Epithelial cell of esophagus (primary cell): ENCODE results near the gene ARHGAP12.

Source experiments
- DNase-seq: peaks from one replicate; pipeline ENCODE4 v3.0.0; 2010; ENCODE audit warnings: low read depth
- H3K4me3 ChIP-seq: 2 replicates; pipeline ENCODE4 v1.5.1; 2011; ENCODE audit warnings: mild to moderate bottlenecking, low read length, control low read depth
- CTCF ChIP-seq: IDR thresholded peaks from 2 replicates; pipeline ENCODE4 v1.5.1; 2011; ENCODE audit warnings: low read depth, mild to moderate bottlenecking, low read length, control low read depth, inconsistent platforms; ENCODE audit not compliant: insufficient read depth; ENCODE audit errors: missing control alignments

Gene ARHGAP12

DNA sequence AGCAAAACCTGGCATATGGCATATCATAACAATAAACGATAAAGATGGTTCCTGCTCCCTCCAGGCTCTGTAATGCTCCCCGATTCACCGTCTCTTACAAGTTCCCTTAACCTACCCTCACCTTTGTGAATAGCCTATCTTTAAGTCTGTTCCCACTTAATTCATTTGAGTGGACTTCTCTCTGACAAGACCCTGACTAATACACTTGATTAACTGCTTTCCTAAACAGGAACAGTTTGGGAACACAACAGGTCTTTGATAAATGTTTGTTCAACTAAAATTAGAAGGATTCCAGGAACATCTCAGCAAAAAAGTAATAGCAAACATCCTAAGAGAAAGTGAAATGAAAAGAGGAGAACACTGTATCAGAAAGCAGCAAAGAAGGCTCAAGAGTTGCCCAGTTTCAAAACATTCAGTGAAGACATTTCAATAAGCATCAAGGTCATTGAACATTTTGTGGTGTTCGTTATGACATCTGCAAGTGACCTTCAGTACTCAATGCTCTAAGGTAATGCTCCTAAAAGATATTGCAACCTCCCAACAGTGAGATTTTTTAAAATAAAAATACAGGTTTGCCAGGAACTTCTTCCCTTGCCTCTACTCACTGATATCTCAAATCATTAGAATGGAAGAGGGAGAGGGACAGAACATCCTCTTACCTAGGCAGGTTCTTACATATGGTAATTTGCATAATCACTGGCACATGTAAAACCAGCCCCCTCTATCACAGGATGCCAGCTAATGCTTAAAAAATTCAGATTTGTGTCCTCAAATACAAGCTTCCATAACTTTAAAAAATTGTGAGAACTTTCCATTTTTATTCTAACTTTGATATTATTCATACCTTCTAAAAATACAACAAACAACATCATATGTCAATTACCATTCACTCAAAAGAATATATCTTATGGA is 11.4 kb upstream of the ARHGAP12 start:
- H3K4me3 ChIP-seq, result no peak overlapping the region
- peak; percentile 23 for DNase-seq
- no peak for TF ChIP-seq CTCF

DNA sequence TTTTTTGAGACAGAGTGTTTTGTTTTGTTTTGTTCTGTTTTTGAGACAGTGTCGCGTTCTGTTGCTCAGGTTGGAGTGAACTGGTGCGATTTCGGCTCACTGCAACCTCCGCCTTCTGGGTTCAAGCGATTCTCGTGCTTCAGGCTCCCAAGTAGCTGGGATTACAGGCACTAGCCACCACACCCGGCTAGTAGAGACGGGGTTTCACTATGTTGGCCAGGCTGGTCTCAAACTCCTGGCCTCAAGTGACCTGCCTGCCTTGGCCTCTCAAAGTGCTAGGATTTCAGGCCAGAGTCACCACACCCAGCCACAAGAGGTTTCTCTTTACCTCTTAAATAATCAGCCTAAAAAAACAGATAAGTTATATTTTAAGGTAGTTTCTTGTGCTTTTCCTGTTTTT is 8.7 kb upstream of the ARHGAP12 start:
- no peak for DNase-seq
- no peak overlapping the region for H3K4me3 ChIP-seq
- TF ChIP-seq CTCF, result no peak

DNA sequence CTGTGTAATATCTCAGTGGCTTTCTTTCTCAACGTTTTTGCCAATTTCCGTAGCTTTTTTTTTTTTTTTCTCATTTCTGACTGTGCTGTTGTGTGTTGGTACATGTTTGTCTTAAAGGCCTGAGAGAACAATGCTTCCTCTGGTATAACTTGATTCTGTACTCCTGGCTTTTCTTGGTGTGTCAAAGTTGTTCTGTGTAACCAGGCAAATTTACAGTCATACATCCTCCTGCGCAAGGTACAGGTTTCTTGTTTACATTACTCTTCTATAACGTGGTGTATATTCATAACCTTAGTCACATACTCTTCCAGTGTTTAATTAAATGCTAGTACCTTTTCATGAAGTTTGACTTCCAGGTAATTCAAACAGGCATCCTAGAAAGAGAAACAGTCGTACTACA is 8.3 kb upstream of the ARHGAP12 start:
- peak; percentile 87 for DNase-seq
- no peak overlapping the region for H3K4me3 ChIP-seq
- TF ChIP-seq CTCF, result no peak

GRCh38 chr10:31936086-31936485 is 7.5 kb upstream of the ARHGAP12 start:
- no peak for DNase-seq
- TF ChIP-seq CTCF, result no peak
- no peak overlapping the region for H3K4me3 ChIP-seq

DNA sequence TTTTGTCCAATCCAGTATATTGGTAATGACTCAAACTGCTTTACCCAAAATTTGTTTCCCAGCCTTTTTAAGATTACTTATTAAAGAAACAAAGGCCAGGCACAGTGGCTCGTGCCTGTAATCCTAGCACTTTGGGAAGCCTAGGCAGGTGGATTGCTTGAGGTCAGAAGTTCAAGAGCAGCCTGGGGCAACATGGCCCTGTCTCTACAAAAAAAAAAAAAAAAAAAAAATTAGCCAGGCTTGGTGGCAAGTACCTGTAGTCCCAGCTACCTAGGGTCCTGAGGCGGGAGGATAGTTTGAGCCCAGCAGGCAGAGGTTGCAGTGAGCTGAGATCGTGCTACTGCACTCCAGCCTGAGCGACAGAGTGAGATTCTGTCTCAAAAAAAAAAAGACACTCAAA is 7.0 kb upstream of the ARHGAP12 start:
- no peak overlapping the region for H3K4me3 ChIP-seq
- no peak for DNase-seq
- no peak for TF ChIP-seq CTCF

DNA sequence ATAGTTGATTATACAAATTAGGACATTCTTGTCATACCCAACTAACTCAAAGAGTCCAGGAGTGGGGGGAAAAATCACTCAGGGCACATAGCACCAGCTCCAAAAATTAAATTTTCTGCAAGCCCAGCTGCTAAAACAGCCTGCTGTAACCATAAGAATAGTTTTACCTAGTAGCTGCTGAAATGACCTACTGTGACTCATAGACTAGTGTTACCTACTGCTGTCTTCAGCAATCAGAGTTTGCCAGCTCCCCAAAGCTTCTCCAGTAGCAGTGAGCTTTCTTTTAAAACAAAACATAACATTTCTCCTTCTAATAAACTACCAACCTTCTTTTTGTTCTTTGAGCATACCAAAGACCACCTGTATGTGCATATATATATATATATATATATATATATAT is 4.2 kb upstream of the ARHGAP12 start:
- no peak for TF ChIP-seq CTCF

GRCh38 chr10:31930856-31931255 is 2.2 kb upstream of the ARHGAP12 start:
- H3K4me3 ChIP-seq, result no peak overlapping the region
- no peak for TF ChIP-seq CTCF
- no peak for DNase-seq

More for the DNA sequence above, 4.2 kb upstream of the ARHGAP12 start:
- no peak overlapping the region for H3K4me3 ChIP-seq
- DNase-seq, result peak; percentile 59
